NCI-H1105 (cell line): ENCODE data around the gene OR2G6.
"Not testable (repeated sequence)": the region's sequence is repeated elsewhere in the genome, so short reads cannot be mapped to it uniquely, and the experiment has no call there.

Source experiments
- DNase-seq: peaks from one replicate; lab custom pipeline; 2025; lab: John Stamatoyannopoulos, UW

Gene OR2G6

GRCh38 chr1:248507773-248508172 is at the start of gene OR2G6:
Gene OR2G6 (plus strand): TSS chr1:248508073. CDS start chr1:248521647, 13,574 bp downstream.
- DNase-seq: not testable (repeated sequence)

GRCh38 chr1:248459117-248459516 is 48.8 kb upstream of the OR2G6 start:
- DNase-seq: not testable (repeated sequence)

GRCh38 chr1:248471154-248471553 is 36.7 kb upstream of the OR2G6 start:
- DNase-seq: no peak

GRCh38 chr1:248472111-248472510 is 35.8 kb upstream of the OR2G6 start:
- not testable (repeated sequence) for DNase-seq

DNA sequence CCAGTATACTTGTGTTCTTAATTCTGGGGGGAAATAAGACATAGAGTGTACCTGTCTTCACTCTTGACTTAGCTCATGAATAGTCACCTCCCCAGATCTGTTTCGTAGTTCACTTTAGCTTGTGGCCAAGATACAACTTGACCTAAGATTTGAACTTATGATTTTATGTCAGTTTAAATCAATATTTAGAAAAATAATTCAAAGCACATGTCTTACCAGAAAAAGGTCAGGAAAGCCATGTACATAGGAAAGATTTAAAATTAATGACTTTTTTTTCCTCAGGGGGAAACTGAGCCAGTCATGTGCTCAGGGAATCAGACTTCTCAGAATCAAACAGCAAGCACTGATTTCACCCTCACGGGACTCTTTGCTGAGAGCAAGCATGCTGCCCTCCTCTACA is 34.8 kb upstream of the OR2G6 start, which contains the start of gene OR2T3:
Gene OR2T3 (plus strand): TSS at position 301 of the 400 bp plus-strand sequence. CDS start 0 bp downstream, at position 301.
- DNase-seq: not testable (repeated sequence)

- not testable (repeated sequence) for DNase-seq
Observed at GRCh38 chr1:248475660-248476059, 32.2 kb upstream of the OR2G6 start.

GRCh38 chr1:248481686-248482579 is 25.9 kb upstream of the OR2G6 start:
- not testable (repeated sequence) for DNase-seq

DNA sequence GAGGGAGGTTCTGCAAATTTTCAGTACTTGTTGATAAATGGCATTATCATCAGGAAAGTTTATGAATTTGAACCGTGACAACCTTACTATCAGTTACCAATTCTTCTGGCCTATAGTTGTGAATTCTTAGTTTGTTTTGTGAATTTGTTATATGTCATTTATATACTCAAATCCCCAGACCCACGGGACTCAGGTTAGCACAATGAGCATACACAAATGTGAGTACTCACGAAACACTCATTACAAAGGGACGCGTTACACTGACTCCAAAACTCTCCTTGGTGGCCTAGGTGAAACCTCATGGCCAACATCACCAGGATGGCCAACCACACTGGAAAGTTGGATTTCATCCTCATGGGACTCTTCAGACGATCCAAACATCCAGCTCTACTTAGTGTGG is 19.6 kb upstream of the OR2G6 start, which contains the start of gene OR2T5:
Gene OR2T5 (plus strand): TSS at position 301 of the 400 bp plus-strand sequence. CDS start 0 bp downstream, at position 301.
- DNase-seq: not testable (repeated sequence)

GRCh38 chr1:248496661-248497060 is 11.2 kb upstream of the OR2G6 start:
- DNase-seq: not testable (repeated sequence)

DNA sequence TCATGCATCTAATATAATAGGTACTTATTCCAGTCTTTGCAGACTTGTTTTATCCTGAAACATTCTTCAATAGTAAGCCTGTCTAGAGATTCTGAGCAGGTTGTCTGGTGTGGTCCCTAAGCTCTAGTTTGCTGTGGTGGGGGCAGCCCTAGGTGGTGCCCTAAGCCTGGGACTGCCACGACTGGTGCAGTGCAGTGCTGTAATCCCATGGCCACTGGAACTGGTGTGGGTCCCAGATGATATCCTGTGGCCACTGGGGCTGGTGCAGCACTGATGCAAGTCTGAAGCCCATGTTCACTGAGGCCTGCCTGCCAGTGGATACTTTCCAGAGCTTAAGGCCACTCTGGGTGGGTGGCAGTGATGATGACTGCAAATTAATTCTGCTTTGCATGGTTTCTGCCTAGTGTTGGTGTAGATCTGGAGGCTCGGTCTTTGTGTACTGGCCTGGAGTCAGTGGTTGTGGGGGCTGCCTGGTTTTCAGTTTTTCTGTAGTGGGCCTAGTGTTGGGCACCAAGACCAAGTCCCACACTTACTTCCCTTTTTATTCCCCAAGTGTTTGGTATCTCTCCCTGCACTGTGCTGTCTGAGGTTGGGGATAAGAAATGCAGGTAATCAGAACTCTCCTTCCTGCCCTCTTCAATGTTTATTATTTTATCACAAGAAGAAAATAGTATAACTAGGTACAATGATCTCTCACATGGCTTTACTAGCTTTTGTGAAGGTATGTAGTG is 7.4 kb upstream of the OR2G6 start:
- not testable (repeated sequence) for DNase-seq

DNA sequence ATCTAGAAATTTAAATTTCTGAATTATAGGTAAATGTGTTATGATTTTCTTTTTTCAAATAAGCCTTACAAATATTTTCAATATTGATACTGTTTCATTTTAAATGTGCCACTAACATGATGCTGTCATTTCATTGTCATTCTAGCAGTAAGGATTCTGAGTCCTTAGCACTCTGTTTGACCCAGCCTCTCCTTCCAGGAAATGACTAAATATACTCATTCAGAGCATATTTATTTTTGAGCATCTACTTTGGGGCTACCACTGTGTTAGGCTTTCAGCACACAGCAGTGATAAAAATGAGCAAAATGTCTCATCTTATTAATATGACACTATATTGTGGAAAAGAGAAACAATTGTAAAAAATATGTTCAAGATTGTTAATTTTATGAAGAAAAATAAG is 2.3 kb downstream of the OR2G6 start:
- not testable (repeated sequence) for DNase-seq

- DNase-seq: no peak
Observed at GRCh38 chr1:248521856-248522255, 14.0 kb downstream of the OR2G6 start.

- DNase-seq: not testable (repeated sequence)
Observed at GRCh38 chr1:248537449-248537848, 29.6 kb downstream of the OR2G6 start.

DNA sequence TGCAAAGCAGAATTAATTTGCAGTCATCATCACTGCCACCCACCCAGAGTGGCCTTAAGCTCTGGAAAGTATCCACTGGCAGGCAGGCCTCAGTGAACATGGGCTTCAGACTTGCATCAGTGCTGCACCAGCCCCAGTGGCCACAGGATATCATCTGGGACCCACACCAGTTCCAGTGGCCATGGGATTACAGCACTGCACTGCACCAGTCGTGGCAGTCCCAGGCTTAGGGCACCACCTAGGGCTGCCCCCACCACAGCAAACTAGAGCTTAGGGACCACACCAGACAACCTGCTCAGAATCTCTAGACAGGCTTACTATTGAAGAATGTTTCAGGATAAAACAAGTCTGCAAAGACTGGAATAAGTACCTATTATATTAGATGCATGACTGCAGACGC is 39.5 kb downstream of the OR2G6 start:
- not testable (repeated sequence) for DNase-seq

DNA sequence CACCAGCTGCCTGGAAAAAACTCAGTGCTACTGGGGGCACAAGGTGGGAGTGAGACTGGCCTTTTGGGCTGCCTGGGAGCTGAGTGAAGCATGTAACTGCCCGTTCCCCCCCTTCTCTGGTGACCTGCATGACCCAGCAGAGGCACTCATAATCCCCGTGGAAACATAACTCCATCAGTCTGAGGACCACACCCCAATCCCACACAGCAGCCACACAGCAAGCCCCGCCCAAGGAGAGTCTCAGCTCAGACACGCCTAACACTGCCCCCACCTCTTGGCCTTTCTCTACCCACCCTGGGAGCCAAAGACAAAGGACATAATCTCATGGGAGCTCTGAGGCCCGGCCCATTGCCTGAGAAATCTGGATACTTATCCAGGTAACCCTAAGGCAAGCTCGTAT is 43.2 kb downstream of the OR2G6 start:
- not testable (repeated sequence) for DNase-seq

DNA sequence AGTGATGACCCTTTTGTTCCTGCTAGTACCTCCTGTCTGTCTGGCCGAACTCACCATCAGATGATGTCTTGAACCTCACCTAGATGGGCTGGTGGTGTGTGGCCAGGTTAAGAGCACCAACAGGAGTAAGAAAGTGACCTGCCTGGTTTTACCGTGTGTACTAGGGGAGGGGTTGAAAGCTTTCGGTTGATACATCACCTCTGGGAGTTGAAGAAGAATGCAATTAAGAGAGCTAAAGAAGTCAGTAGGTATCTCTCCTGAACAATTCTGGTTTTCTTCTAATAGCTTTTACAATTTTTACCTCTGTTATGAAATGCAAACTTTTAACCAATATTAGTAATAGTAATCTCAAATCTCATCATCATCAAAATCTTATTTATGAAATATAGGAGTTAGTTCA is 54.8 kb downstream of the OR2G6 start, which contains the start of gene OR2T29:
Gene OR2T29 (minus strand): TSS at position 101 of the 400 bp plus-strand sequence. CDS start 3,281 bp downstream, outside the sequence.
- not testable (repeated sequence) for DNase-seq

DNA sequence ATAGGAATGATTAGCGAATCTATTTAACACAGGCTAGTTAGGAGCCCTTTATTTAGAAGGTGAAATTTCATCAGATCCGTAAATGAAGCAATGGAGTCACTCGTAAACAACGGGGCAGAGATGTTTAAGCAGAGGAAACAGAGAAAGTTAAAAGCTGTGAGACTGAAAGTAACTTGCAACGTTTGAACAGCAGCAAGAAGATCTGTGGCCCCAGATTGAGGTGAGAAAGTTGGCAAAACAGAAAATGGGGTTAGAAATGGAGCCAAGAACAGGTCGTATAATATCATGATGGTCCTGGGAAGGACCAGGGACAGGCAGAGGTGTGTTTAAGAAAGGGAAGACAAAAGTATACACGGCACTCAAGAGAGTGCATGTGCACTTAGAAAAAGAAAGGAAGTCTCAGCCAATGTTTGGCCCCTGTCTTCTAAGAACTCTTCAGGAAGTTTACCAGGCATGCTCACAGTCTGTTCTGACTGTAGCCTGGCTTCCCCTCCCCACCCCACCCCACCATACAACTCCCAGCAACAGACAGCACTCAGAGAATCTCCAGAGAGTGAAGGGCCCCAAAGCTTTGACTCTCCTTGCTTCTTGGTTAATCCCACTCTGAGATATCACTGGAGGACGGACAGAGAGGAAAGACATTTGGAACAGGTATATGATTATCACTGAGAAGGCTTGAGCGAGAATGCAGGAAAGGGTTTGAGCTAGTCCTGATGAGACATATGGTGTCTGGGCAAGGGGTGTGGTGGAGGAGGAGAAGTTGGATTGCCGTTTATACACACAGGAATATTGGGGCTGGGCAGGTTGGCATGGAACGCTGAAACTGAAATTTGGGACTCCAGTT is 57.9 kb downstream of the OR2G6 start:
- not testable (repeated sequence) for DNase-seq

- not testable (repeated sequence) for DNase-seq
Observed at GRCh38 chr1:248569049-248569448, 61.2 kb downstream of the OR2G6 start.

GRCh38 chr1:248570811-248571210 is 62.9 kb downstream of the OR2G6 start:
- not testable (repeated sequence) for DNase-seq

DNA sequence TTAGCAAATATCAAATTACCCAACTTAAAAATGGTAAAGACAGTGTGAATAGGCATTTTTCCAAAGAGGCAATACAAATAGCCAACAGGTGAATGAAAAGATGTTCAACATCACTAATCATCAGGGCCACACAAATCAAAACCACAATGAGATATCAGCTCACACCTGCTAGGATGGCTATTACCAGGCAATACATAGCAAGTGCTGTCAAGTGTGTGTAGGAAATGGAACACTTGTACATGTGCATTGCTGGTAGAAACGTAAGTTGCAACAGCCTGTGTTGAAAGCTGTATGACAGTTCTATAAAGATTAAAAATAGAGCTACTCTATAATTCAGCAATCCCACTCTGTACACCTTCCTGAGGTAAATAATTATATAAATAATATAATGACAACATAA is 64.2 kb downstream of the OR2G6 start:
- DNase-seq: not testable (repeated sequence)

DNA sequence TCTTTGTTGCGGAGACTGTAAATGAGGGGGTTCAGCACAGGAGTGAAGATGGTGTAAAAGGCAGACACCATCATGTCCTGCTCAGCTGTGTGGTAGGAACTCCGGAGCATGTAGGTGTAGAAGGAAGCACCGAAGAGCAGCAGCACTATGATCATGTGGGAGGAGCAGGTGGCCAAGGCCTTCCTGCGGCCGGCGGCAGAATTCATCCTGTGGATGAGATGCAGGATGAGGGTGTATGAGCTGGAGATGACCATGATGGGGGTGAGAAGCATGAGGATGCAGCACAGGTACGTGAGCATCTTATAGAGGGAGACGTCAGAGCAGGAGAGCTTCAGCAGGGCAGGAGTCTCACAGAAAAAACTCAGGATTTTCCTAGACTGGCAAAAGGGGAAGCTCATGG is 66.0 kb downstream of the OR2G6 start:
- DNase-seq: not testable (repeated sequence)
